Thyroid gland (tissue), 4 donors: ENCODE data around the gene ISCA1. TPM values are rescaled to one million over a fixed set of nuclear protein-coding genes. Genes with fewer than 3 reads are reported as not detected.
"Not testable (repeated sequence)": the region's sequence is repeated elsewhere in the genome, so short reads cannot be mapped to it uniquely, and the experiment has no call there.

Experiments
- DNase-seq, 2 donors: peaks; one replicate each; pipeline ENCODE4 v3.0.0-alpha.2; 2019
- H3K27ac ChIP-seq, 3 donors: fragments of 200-600 bp; sonication (generic); 1 replicate in 2 of 3; 2 replicates in 1 of 3; pipeline ENCODE4 v1.5.1; 2016 to 2019; ENCODE audit warnings: mild to moderate bottlenecking in 1 of 3, moderate library complexity in 1 of 3
- H3K27me3 ChIP-seq: fragments of 200-600 bp; sonication (generic); one replicate; pipeline ENCODE4 v1.5.1; 2019
- H3K36me3 ChIP-seq, 2 donors: fragments of 200-600 bp; sonication (generic); one replicate each; pipeline ENCODE4 v1.5.1; 2016 to 2019
- H3K4me1 ChIP-seq, 2 donors: fragments of 200-600 bp; sonication (generic); one replicate each; pipeline ENCODE4 v1.5.1; 2017 to 2019
- H3K4me3 ChIP-seq, 3 donors: fragments of 200-600 bp; sonication (generic); replicated peaks in 1 of 3; 1 replicate in 2 of 3; 2 replicates in 1 of 3; pipeline ENCODE4 v1.5.1; 2016; ENCODE audit warnings: mild to moderate bottlenecking in 1 of 3
- H3K9me3 ChIP-seq: fragments of 200-600 bp; sonication (generic); one replicate; pipeline ENCODE4 v1.5.1; 2017
- CTCF ChIP-seq, 6 experiments: fragments of 200-600 bp in 3 of 6; fragments of 450-650 bp in 3 of 6; sonication (generic) in 3 of 6; IDR thresholded peaks; one replicate each; pipeline ENCODE4 v1.5.1; 2016 to 2019; ENCODE audit warnings: antibody characterized with exemption in 6 of 6, mild to moderate bottlenecking in 2 of 6, inconsistent platforms in 1 of 6, moderate library complexity in 1 of 6
- POLR2A ChIP-seq, 2 donors: fragments of 450-650 bp; IDR thresholded peaks; one replicate each; pipeline ENCODE4 v1.6.1; 2017; ENCODE audit warnings: antibody characterized with exemption in 2 of 2, mild to moderate bottlenecking in 2 of 2, moderate library complexity in 1 of 2
- WGBS, 2 donors: methylation state at CpG; one replicate each; pipeline ENCODE4 v1.1.5; 2017; 5-methylcytosine and 5-hydroxymethylcytosine counted together
- intact Hi-C: fragments of 100-400 bp; cut with DNase I; formaldehyde crosslinking; loops from one replicate; pipeline ENCODE4 v1.15.1; 2023
- total RNA-seq, 4 donors: library from RNA; depleted of rRNA; stranded (reverse); fragments of >200 nt; gene quantifications; one replicate each; pipeline ENCODE4 v1.2.3, GENCODE V29; 2016

Gene ISCA1
- total RNA-seq, 4 donors from 2014 or later = 47.9 to 79.1 (median 63.8) TPM

DNA sequence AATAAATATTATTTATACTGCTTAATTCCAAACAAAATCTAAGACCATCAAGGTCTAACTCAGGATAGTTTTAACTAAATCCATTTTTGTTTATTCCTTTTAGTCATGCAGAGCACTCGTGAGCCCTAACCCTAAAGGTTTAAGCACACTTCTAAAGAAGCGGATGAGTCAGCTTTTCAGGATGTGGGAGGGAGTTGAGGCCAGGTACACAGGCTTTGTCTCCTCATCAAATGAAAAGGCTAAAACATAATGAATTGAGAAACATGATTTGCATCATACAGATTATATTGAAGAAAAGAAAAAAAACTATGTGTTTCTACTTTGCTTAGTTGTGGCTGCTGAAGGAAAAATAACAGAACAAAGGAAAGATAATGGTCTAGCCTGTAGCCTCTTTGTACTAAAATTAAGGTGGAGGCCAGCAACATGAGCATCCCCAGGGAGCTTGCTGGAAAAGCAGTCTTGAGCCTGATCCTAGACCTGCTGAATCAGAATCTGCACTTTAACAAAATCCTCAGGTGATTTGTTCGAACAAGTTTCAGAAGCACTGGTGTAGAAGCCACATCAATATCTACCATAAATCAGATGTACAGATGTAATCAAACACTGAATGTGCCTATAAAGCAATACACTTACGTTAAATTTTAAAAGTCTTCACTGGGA is 21.1 kb upstream of the ISCA1 start:
- DNase-seq = no peak
- H3K27me3 ChIP-seq = no peaks in the 10 kb centered on the region
- 87 to 91% methylated on average over 4 of the region's 4 CpGs for WGBS, 2 donors
- H3K36me3 ChIP-seq = peaks cover 54 to 65% of the 10 kb centered on the region in 2 donors
- H3K4me3 ChIP-seq = no peak overlapping the region
- no peaks in the 10 kb centered on the region for H3K9me3 ChIP-seq
- no peak overlapping the region for H3K27ac ChIP-seq
- H3K4me1 ChIP-seq = peaks cover 4 to 11% of the 10 kb centered on the region in 2 donors
- intact Hi-C loops = no loop called here
- TF ChIP-seq CTCF (IDR thresholded peaks at IDR 0.05) (no peak), POLR2A (IDR thresholded peaks at IDR 0.05) (no peak)

- Histone ChIP-seq H3K9me3 (no peaks in the 10 kb centered on the region), H3K27ac (no peak overlapping the region), H3K4me1 (peaks cover 5 to 18% of the 10 kb centered on the region in 2 donors), H3K36me3 (peaks cover 39 to 50% of the 10 kb centered on the region in 2 donors), H3K27me3 (no peaks in the 10 kb centered on the region), H3K4me3 (no peak overlapping the region)
- intact Hi-C loops = no loop called here
- TF ChIP-seq POLR2A (IDR thresholded peaks at IDR 0.05) = no peak
- TF ChIP-seq CTCF (IDR thresholded peaks at IDR 0.05) = no peak
- 72 to 89% methylated on average over 1 of the region's 1 CpG for WGBS, 2 donors
- no peak for DNase-seq
Measured at GRCh38 chr9:86301686-86302085, 19.3 kb upstream of the ISCA1 start.

DNA sequence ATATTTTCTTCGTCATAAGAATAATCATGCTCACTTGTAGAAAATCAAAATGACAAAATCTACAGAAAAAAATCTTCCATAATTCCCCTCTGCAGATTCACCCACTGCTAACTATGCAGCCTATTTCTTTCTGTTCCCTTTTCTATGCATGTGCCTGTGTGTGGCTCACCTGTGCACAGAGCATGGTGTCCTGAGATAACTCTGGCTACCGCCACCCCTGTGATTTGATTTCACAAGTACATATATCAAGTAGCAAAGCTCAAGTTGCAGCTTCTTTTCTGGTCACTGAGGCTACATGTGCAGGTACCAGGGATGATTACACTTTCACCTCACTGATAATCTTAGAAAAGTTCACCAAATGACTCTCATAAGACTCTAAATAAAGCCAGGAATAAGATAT is 18.4 kb upstream of the ISCA1 start:
- Histone ChIP-seq H3K4me1 (peaks cover 5 to 18% of the 10 kb centered on the region in 2 donors), H3K36me3 (peaks cover 39 to 43% of the 10 kb centered on the region in 2 donors), H3K4me3 (no peak overlapping the region), H3K27ac (no peak overlapping the region), H3K27me3 (no peaks in the 10 kb centered on the region), H3K9me3 (no peaks in the 10 kb centered on the region)
- TF ChIP-seq CTCF (IDR thresholded peaks at IDR 0.05) (no peak), POLR2A (IDR thresholded peaks at IDR 0.05) (no peak)
- intact Hi-C loops = no loop called here
- WGBS, 2 donors = 84 to 89% methylated on average over 2 of the region's 2 CpGs
- DNase-seq = no peak

GRCh38 chr9:86298873-86299272 is 16.5 kb upstream of the ISCA1 start:
- peaks cover 5 to 18% of the 10 kb centered on the region in 2 donors for H3K4me1 ChIP-seq
- H3K36me3 ChIP-seq = peaks cover 29 to 30% of the 10 kb centered on the region in 2 donors
- peak; percentile 77 to 81 for DNase-seq
- TF ChIP-seq POLR2A (IDR thresholded peaks at IDR 0.05) (peak in 1 of 2 donors; percentile 36), CTCF (IDR thresholded peaks at IDR 0.05) (no peak)
- no peaks in the 10 kb centered on the region for H3K27me3 ChIP-seq
- H3K27ac ChIP-seq = peak overlapping the region in 2 of 3 donors; percentile 54 to 56
- H3K9me3 ChIP-seq = no peaks in the 10 kb centered on the region
- intact Hi-C loops = no loop called here
- WGBS, 2 donors = 50 to 61% methylated on average over 11 of the region's 11 CpGs
- no peak overlapping the region for H3K4me3 ChIP-seq

GRCh38 chr9:86290341-86290740 is 8.0 kb upstream of the ISCA1 start:
- H3K36me3 ChIP-seq, H3K27me3 ChIP-seq, H3K4me1 ChIP-seq, intact Hi-C loops, DNase-seq, H3K4me3 ChIP-seq, H3K27ac ChIP-seq, H3K9me3 ChIP-seq: not testable (repeated sequence)
- 94 to 97% methylated on average over 6 of the region's 6 CpGs for WGBS, 2 donors
